GM18520 (cell line): ENCODE results near the gene NLN.
"Not testable (repeated sequence)": the region's sequence is repeated elsewhere in the genome, so short reads cannot be mapped to it uniquely, and the experiment has no call there.

Experiments used
- ATAC-seq: cut with Tn5 transposase; IDR thresholded peaks from one replicate; pipeline ENCODE4 v1.9.1; 2021; ENCODE audit not compliant: unreplicated experiment

The NLN gene

GRCh38 chr5:65730910-65731309 is 8.9 kb downstream of the NLN start:
- ATAC-seq = no peak

DNA sequence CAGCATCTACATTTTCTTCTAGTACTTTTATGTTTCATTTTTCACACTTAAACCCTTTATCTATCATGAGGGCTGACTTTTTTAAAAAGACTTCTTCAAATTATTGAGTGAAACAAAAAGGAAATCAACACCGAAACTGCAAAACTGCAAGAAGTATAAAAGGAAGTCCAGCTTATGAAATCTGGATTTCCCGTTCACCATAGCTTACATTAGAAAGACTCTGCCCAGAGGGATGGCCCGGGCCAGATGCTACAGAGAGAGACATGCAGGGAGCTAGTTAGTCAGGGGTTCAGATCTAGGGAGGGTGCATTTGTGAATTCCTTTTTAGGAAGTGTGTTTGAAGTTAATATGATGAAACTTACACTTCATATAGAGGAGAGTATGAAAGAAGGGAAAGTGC is 10.0 kb downstream of the NLN start:
- ATAC-seq = not testable (repeated sequence)

DNA sequence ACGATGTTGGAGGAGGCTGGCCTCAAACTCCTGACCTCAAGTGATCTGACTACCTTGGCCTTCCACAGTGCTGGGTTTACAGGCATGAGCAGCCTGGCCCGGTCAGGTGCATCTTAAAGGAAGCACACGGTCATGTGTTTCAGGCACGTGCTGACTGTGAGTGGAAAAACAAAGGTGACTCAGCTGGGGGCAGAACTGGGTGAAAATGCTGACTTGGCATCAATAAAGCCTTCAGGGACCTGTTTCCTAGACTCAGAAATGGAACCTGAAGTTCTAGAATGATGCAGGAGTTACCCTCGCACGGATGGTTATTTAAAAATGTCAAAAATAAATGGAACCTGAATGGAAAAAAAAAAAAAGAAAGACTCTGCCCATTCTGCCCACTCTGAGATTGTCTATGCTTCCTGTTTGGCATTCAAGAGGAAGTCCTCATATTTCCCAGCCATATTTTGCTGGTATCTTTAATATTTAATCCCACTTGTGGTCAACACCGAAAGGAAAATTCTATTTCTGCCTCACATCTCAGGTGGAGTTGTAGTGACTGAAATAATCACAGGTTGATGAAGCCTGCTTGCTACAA is 12.3 kb downstream of the NLN start:
- ATAC-seq = not testable (repeated sequence)

- ATAC-seq = no peak
Measured at GRCh38 chr5:65734921-65735320, 12.9 kb downstream of the NLN start.

DNA sequence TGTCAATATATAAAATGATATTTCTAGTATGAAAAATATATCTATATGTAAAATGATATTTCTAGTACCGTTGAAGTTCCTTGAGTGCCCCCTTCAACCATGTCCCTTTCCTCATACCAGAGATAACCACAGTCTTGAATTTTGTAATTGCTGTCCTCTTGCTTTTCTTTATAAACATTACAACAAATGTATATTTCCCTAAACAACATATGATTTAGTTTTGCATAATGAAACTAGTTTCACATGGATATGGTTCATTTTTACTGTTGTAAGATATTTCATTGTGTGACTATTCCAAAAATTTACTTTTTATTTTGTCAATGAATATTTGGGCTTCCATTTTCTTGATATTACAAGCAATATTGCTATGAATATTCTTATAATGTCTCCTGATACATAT is 14.0 kb downstream of the NLN start:
- no peak for ATAC-seq

GRCh38 chr5:65737842-65738241 is 15.8 kb downstream of the NLN start:
- ATAC-seq = no peak

GRCh38 chr5:65738305-65738704 is 16.3 kb downstream of the NLN start:
- ATAC-seq = no peak

- no peak for ATAC-seq
Measured at GRCh38 chr5:65739162-65739561, 17.2 kb downstream of the NLN start.

GRCh38 chr5:65742565-65743231 is 20.7 kb downstream of the NLN start:
- peak; percentile 69 for ATAC-seq

- no peak for ATAC-seq
Measured at GRCh38 chr5:65749221-65749844, 27.3 kb downstream of the NLN start.

DNA sequence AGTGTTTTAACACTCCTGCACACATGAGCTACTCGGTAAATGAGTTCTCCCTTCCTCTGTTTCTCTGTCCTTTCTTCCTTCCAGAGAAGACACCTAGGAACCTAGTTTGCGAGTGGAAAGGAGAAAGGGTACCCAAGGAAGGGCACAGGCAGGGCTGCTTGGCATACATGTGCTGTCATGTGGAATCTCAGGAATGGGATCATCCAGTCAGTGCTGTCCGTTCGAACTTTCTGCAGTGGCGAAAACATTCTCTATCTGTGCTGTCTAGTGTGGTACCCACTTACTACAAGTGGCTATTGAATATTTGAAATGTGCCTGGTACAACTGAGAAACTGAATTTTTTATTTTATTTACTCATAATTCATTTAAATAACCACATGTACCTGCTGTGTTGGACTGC is 28.0 kb downstream of the NLN start:
- no peak for ATAC-seq

GRCh38 chr5:65750938-65751337 is 28.9 kb downstream of the NLN start:
- no peak for ATAC-seq

- ATAC-seq = no peak
Measured at GRCh38 chr5:65753189-65753588, 31.2 kb downstream of the NLN start.

- ATAC-seq = no peak
Measured at GRCh38 chr5:65758546-65759144, 36.6 kb downstream of the NLN start.

DNA sequence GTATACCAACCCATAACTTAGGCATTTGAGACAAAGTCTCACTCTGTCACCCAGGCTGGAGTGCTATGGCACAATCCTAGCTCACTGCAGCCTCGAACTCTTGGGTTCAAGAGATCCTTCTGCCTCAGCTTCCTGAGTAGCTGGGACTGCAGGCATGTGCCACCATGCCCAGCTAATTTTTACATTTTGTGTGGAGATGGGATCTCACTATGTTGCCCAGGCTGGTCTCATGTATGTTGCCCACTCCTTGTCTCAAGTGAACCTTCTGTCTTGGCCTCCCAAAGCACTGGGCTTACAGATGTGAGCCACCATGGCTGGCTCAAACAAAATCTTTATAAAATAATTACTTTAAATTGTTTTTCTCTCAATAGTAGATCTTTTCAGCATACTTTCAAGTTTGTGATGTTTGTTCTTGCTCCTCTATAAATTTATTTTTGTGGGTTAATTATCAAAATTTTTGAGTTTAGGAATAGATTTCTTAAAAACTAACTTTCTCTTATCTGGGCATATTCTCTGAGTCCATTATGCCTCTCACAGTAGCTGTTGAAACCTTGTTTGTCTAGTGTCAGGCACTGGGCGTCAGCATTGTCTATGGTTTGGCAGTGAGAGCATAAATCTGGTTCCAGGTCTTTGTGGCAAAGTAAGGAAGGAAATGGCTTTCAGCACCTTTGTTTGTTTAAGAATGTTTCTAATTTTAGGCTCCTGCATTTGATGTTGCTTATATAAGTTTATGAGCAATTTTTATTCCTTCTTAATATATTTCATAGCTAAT is 38.7 kb downstream of the NLN start:
- peak; percentile 45 for ATAC-seq

GRCh38 chr5:65762234-65762633 is 40.2 kb downstream of the NLN start:
- no peak for ATAC-seq

- no peak for ATAC-seq
Measured at GRCh38 chr5:65765582-65765981, 43.6 kb downstream of the NLN start.

GRCh38 chr5:65766175-65766574 is 44.2 kb downstream of the NLN start:
- ATAC-seq = no peak

GRCh38 chr5:65766781-65767180 is 44.8 kb downstream of the NLN start:
- ATAC-seq = no peak

GRCh38 chr5:65767565-65767964 is 45.6 kb downstream of the NLN start:
- no peak for ATAC-seq

DNA sequence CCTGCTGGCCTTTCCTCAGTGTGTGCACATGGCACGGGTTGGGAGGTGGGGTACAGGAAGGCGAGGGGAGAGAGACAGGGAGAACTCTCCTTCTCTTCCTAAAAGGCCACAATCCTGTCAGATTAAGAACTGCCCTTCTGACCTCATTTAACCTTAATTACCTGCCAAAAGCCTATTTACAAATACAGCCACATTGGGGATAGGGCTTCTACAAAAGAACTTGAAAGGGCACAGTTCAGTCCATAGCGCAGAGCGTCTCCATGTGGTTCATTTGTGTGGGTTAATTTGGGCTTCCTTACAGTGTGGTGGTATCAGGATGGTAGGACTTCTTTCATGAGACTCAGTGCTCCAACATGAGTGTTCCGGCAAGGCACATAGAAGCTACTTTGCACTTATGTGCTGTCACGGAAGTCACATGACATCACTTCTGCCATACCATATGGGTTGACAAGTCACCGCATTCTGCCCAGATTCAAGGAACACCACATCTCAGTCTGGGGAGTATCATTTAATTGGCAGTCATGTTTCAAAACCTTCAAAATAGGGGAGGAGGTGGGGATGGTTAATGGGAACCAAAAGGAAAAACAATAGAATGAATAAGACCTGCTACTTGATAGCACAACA is 46.8 kb downstream of the NLN start:
- ATAC-seq = no peak
